ENCODE data around the gene FAM180B.

GRCh38 chr11:47606731-47607130 is 20.3 kb downstream of the FAM180B start:
- no peak for TF ChIP-seq ZNF274 (IDR thresholded peaks at IDR 0.05; ENCODE audit: insufficient read depth, insufficient read length)
- no peak for TF ChIP-seq E2F4 (IDR thresholded peaks at IDR 0.05; ENCODE audit: low read depth, low read length)
- no peak for TF ChIP-seq CTCF (IDR thresholded peaks at IDR 0.05 in 2 of 3, conservative IDR thresholded peaks at IDR 0.05 in 1 of 3; ENCODE audit: control insufficient read depth in 2 of 3, extremely low read depth in 1 of 3, insufficient read depth in 1 of 3, low read depth in 3 of 3, low read length in 3 of 3)
- no peak for TF ChIP-seq ASH2L (IDR thresholded peaks at IDR 0.05; ENCODE audit: borderline replicate concordance, low read depth)
- TF ChIP-seq REST (IDR thresholded peaks at IDR 0.05; ENCODE audit: low read depth, low read length): no peak
- no peak for TF ChIP-seq SMAD1 (IDR thresholded peaks at IDR 0.05; ENCODE audit: low read depth, partially characterized antibody)
- no peak for TF ChIP-seq BHLHE40 (IDR thresholded peaks at IDR 0.05; ENCODE audit: borderline replicate concordance in 1 of 2, low read depth in 2 of 2, low read length in 1 of 2)
- TF ChIP-seq ZBTB40 (IDR thresholded peaks at IDR 0.05; ENCODE audit: borderline replicate concordance): no peak
- TF ChIP-seq POLR2AphosphoS5 (IDR thresholded peaks at IDR 0.05; ENCODE audit: low read length): no peak

Measured in GM12878 (cell line).